Ureter (tissue), 1 donor: ENCODE measurements around the gene AXIN1. TPM values are rescaled to one million over a fixed set of nuclear protein-coding genes. Genes with fewer than 3 reads are reported as not detected.
"Not testable (repeated sequence)": the region's sequence is repeated elsewhere in the genome, so short reads cannot be mapped to it uniquely, and the experiment has no call there.

ENCODE experiments used
- DNase-seq: peaks from one replicate; pipeline ENCODE4 v3.0.0-alpha.2; 2020; ENCODE audit warnings: low spot score
- total RNA-seq: library from RNA; stranded (reverse); gene quantifications from one replicate; pipeline ENCODE4 v1.2.4, GENCODE V29; 2023
- donor health status: DM: yes; HTN: yes; CAD: no.

AXIN1 gene
- total RNA-seq, 1 donor from 2014 or later, result 20.1 TPM

GRCh38 chr16:354971-355461 lies 2.5 kb upstream of the AXIN1 start:
- DNase-seq, result no peak

DNA sequence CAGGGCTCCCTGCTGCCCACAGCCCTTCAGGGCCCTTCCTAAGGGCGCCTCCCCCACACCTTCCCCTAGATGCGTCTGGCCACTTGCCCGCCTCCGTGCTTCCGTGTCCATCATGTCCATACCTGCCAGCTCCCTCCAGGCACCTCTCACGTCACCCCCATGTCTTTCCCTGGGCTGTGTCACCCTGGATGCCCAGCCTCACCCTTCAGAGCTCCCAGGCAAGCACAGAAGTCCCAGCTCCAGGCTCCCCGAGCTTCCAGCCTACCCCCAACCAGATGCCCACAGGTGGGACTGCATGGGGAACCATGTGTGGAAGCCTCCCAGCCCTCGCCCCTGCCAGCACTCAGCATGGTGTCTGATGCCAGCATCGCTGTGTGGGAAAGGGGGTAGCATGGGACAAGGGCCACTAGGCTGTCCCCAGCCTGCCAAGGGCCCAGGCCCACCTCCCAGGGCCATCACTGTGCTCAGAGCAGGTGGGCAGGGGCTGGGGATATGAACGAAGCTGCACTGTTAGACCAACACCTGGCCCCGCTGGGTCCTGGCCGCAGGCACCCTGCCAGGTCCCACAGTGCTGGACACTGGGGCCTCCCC lies 1.9 kb upstream of the AXIN1 start:
- peak; percentile 90 for DNase-seq

- DNase-seq, result no peak
Measured at GRCh38 chr16:353404-354290, 1.1 kb upstream of the AXIN1 start.

GRCh38 chr16:351804-352520 lies 561 bp downstream of the AXIN1 start:
- no peak for DNase-seq

- DNase-seq, result no peak
Measured at GRCh38 chr16:350203-350602, 2.3 kb downstream of the AXIN1 start.

DNA sequence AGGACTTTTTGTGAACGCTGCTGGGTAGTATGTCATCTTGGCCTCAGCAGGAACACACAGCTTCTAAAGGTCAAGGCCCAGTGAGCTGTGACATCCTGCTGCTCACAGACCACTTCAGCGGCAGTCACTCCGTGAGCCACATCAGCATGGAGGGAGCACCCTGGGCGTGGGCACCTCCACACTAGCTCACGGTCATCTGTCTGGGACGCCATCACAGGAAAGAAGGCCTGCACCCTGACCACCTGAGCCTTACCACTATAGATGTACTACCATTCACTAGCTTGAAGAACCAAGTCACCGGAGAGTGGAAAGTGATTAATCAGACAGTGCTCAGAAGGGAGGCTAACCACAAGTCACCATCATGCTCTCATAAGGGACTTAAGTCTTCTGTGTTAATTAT lies 3.3 kb downstream of the AXIN1 start:
- DNase-seq, result no peak

- DNase-seq, result not testable (repeated sequence)
Measured at GRCh38 chr16:348495-348894, 4.0 kb downstream of the AXIN1 start.

DNA sequence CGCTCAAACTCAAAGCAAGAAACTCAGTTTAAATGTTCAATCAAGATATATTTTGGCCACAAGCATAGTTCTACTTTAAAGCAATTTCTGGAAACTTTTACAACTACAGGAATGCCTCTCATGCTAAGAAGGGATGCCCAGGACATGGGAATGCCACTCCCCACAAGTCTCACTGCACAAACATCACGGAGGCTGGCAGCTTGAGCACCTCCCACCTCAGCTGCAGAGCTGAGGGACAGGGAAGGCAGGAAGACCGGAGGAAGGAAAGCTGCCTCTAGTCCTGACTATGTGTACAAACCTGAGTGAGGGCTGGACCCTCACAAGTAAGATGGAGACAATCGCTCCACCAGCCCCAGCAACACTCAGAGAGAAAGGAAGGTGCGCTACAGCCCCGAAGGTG lies 5.3 kb downstream of the AXIN1 start:
- no peak for DNase-seq

DNA sequence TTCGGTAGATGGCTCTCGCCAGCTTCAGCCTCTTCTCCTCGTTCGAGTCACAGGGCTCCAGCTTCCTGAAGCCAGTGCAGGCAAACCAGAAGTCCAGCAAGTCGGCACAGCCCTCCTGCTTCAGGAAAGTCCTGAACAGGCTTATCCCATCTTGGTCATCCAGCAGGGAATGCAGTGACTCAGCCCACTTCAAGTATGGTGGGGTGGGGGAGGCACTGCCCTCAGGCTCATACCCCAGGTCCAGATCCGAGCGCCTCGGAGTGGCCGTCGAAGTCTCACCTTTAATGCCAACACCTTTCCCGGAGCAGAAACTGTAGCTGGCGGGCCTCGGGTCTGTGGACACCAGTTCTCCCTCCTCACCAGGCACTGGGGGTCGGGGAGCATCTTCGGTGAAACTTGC lies 5.9 kb downstream of the AXIN1 start:
- no peak for DNase-seq

GRCh38 chr16:345772-346171 lies 6.8 kb downstream of the AXIN1 start:
- no peak for DNase-seq

- no peak for DNase-seq
Measured at GRCh38 chr16:342455-343213, 9.9 kb downstream of the AXIN1 start.

DNA sequence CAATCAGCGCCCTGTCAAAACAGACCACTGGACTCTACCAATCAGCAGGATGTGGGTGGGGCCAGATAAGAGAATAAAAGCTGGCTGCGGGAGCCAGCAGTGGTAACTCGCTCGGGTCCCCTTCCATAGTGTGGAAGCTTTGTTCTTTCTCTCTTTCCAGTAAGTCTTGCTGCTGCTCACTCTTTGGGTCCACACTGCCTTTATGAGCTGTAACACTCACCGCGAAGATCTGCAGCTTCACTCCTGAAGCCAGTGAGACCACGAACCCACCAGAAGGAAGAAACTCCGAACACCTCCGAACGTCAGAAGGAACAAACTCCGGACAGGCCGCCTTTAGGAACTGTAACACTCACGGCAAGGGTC lies 10.6 kb downstream of the AXIN1 start:
- not testable (repeated sequence) for DNase-seq

GRCh38 chr16:341095-341973 lies 11.2 kb downstream of the AXIN1 start:
- not testable (repeated sequence) for DNase-seq

- no peak for DNase-seq
Measured at GRCh38 chr16:340370-341091, 12.0 kb downstream of the AXIN1 start.

DNA sequence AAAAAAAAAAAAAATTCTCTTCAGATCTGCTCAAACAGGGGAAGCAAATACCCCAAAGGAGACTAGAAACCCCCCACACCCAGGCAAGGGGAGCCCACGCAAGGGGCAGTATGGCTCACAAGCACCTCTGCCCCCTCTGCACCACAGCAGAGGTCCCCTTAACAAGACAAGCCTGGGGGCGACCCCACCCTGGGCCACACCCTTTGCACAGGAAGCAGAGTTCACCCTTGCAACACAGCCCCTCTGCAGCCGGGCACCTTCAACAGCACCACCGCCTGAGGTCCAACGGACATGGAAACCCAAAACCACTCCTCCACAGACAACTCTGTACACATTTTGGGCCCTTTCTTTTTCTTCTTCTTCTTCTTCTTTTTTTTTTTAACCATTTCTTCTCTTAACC lies 12.8 kb downstream of the AXIN1 start:
- no peak for DNase-seq

GRCh38 chr16:337975-338575 lies 14.4 kb downstream of the AXIN1 start:
- DNase-seq, result no peak

- no peak for DNase-seq
Measured at GRCh38 chr16:337437-337836, 15.1 kb downstream of the AXIN1 start.

DNA sequence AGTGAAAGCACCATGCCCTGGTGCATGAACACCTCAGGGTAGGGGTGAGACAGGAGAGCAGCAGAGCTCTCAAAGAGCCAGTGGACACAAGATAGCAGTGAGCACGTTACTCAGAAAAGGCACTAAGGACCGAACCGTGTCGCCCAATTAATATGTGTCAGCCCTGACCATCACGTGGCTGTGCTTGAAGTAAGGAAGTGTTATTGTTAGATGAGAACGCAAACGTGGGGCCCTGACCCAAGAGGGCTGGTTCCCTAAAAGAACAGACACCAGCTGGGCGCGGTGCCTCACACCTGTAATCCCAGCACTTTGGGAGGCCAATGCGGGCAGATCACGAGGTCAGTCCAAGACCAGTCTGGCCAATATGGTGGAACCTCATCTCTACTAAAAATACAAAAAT lies 16.3 kb downstream of the AXIN1 start:
- DNase-seq, result no peak

GRCh38 chr16:334861-335632 lies 17.5 kb downstream of the AXIN1 start:
- DNase-seq, result not testable (repeated sequence)
